GM19043 (cell line): ENCODE measurements around the gene BOK.
"Not testable (repeated sequence)": the region's sequence is repeated elsewhere in the genome, so short reads cannot be mapped to it uniquely, and the experiment has no call there.

Experiments
- ATAC-seq: cut with Tn5 transposase; IDR thresholded peaks from one replicate; pipeline ENCODE4 v1.9.1; 2021; ENCODE audit warnings: low read depth; ENCODE audit not compliant: unreplicated experiment

BOK gene

GRCh38 chr2:241570961-241571581 is 12.5 kb downstream of the BOK start:
- no peak for ATAC-seq

- no peak for ATAC-seq
Observed at GRCh38 chr2:241571821-241572620, 13.5 kb downstream of the BOK start.

DNA sequence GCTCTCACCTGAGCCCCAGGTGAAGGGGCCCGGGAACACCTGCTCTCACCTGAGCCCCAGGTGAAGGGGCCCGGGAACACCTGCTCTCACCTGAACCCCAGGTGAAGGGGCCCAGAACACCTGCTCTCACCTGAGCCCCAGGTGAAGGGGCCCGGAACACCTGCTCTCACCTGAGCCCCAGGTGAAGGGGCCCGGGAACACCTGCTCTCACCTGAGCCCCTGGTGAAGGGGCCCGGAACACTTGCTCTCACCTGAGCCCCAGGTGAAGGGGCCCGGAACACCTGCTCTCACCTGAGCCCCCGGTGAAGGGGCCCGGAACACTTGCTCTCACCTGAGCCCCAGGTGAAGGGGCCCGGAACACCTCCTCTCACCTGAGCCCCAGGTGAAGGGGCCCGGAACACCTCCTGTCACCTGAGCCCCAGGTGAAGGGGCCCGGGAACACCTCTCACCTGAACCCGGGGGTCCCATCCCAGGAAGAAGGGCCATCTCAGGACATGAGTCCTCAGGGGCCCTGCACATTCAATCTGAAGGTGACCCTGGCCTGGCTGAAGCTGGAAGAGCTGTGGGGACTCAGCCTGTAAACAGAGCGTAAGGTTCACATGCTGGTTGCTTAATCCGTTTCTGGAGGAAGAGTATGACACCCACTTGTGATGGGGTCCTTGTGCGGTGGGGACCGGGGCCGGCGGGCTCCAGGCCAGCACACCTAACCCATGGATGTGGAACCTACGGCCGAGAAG is 14.5 kb downstream of the BOK start:
- ATAC-seq, result not testable (repeated sequence)

DNA sequence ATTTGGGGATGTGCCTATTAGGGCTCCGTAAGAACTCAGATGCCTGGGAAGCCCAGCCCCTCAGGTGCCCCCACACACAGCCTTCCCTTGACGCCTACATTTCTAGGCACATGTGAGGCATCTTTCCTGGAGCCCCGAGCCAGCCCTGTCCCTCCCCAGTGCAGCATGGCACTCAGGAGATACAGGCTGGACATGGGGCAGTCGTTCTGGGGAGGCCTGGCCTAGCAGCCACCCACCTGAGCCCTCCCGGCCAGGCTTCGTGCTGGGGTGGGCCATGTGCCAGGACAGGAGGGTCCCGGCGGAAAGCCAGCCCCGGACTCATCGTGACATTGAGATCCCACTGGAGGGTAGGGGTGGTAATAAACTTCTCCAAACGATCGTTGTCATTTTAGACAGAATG is 15.2 kb downstream of the BOK start:
- ATAC-seq, result no peak

GRCh38 chr2:241574911-241575623 is 16.5 kb downstream of the BOK start:
- no peak for ATAC-seq

DNA sequence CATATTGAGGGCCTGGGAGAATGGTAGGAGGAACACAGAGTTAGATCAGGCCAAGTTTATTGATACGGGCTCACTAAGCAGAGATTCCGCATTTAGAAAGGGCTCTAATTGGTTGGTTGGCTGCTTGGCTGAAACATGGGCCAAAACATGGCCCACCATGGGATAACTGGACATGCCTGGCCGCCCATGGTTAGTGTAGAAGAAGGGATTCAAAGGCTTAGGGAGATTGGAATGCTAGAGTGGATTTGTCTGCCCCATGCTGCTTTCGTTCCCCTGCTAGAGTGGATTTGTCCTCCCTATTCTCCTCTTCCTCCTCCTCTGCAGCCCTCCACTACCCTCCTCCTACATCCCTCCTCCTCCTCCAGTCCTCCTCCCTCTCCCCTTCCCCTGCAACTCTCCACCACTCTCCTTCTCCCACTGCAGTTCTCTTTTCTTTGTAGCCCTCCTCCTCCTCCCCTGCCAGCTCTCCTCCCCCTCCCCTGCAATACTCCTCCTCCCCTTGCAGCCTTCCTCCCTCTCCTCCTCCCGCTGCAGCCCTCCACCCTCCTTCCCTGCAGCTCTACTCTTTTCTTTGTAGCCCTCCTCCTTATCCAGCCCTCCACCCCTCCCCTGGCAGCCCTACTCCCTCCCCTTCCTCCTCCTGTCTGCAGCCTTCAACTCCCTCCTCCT is 17.2 kb downstream of the BOK start:
- ATAC-seq, result no peak

GRCh38 chr2:241576293-241576654 is 17.7 kb downstream of the BOK start:
- ATAC-seq, result no peak

DNA sequence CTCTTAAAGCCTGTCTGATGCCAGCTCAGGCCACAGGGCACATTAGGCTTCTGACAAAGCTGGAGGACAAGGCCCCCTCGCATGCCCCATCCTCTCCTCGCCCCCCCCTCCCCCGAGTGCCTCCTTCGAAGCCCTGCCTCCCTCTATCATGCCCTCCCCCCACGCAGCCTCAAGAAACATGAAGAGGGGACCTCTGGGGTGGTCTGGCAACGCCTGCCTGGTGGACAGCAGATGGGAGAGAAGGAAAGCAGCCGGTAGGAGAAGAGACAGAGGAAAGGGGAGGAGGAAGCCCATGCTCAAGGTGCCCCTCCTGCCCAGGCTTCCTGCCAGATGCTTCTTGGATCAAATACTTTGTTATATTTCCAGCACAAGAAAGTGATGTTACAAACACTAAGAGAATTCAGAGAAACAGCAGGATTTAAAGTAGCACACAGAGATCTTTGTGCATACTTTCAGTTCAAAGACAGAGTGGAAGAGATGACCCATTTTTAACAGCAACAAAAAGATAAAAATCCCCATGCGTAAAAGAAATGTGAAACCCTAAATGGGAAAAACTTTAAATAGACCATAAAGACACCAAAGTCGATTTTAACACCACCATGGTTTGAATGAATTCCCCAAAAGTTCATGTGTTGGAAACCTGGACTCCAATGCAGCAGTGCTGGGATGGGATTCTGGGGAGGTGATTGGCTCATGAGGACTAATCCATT is 19.0 kb downstream of the BOK start:
- no peak for ATAC-seq

DNA sequence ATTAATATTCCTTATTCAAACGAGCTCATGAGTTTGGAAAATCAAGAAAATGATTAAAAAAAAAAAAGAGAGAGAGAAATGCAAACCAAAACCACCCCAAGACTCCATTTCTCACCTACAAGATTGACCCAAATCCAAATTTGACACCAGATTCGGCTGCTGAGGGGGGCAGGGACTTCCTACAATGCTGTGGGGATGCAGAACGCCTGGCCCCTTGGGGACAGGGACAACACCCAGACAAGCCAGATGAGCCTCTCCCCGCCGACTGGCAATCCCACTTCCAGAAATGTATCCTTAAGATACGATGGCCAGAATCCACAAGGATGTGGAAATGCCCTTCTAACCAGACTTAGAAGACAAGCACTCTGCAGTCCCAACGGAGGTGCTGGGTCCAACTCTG is 20.7 kb downstream of the BOK start:
- no peak for ATAC-seq

- ATAC-seq, result no peak
Observed at GRCh38 chr2:241582328-241582727, 23.8 kb downstream of the BOK start.

GRCh38 chr2:241582806-241583205 is 24.3 kb downstream of the BOK start:
- ATAC-seq, result no peak

DNA sequence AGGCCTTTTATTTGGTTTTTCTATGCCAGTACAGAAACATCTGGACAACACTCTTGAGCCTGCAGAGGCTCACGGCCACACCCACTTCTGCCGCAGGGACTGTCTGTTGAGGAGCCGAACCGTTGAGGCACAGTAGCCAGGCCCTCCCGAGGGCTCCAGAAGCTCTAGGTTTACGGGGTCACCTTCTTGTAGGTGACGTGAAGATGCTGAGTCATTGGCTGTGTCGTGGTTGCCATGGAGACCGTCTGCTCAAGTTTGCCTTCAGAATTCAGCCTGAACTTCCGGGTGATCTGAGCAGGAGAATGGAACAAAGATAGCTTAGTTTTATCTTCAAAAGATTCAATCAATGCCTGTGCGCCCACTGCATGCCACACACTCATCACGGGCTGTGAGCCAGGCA is 25.9 kb downstream of the BOK start:
- no peak for ATAC-seq

DNA sequence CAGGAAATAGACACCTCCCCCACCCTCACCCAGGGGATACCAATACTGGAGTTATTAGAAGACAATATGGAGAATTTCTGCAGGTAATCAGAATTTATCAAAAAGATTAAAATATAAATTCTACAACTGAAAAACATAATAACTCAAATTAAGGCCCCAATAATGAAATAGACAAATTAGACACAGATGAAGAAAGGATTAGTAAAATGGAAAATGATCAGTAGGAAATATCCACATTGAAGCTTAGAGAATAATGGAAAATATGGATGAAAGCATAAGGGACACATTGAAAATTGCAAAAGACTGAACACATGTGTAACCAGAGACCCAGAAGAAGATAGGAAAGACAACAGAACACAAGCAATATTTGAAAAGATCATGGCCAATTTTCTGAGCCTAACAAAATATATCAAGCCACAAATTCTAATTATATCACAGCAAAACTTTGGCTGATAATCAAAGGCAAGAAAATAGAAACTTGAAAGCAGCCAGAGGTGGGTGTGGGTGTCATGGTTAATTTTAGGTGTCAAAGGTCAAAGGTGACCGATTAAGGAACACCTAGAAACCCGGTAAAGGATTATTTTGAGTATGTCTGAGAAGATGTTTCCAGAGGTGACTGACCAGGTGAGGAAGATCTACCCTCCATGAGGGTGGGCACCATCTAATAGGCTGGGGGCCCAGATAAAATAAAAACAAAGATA is 28.2 kb downstream of the BOK start:
- no peak for ATAC-seq

- not testable (repeated sequence) for ATAC-seq
Observed at GRCh38 chr2:241589863-241590262, 31.3 kb downstream of the BOK start.

DNA sequence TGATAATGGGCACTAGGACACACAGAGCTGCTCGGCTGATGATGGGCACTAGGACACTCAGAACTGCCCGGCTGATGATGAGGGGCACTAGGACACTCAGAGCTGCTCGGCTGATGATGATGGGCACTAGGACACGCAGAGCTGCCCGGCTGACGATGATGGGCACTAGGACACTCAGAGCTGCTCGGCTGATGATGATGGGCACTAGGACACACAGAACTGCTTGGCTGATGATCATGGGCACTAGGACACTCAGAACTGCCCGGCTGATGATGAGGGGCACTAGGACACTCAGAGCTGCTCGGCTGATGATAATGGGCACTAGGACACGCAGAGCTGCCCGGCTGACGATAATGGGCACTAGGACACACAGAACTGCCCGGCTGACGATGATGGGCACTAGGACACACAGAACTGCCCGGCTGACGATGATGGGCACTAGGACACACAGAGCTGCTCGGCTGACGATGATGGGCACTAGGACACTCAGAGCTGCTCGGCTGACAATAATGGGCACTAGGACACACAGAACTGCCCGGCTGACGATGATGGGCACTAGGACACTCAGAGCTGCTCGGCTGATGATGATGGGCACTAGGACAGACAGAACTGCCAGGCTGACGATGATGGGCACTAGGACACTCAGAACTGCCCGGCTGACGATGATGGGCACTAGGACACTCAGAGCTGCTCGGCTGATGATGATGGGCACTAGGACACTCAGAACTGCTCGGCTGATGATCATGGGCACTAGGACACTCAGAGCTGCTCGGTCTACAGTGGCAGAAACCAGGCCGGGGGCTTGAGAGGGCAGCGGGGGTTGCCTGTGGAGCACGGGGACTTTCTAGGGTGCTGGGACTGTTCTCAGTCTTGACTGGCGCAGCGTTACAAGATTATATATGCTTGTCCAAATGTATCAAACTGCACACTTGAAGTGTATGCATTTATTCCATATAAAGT is 32.2 kb downstream of the BOK start:
- not testable (repeated sequence) for ATAC-seq

DNA sequence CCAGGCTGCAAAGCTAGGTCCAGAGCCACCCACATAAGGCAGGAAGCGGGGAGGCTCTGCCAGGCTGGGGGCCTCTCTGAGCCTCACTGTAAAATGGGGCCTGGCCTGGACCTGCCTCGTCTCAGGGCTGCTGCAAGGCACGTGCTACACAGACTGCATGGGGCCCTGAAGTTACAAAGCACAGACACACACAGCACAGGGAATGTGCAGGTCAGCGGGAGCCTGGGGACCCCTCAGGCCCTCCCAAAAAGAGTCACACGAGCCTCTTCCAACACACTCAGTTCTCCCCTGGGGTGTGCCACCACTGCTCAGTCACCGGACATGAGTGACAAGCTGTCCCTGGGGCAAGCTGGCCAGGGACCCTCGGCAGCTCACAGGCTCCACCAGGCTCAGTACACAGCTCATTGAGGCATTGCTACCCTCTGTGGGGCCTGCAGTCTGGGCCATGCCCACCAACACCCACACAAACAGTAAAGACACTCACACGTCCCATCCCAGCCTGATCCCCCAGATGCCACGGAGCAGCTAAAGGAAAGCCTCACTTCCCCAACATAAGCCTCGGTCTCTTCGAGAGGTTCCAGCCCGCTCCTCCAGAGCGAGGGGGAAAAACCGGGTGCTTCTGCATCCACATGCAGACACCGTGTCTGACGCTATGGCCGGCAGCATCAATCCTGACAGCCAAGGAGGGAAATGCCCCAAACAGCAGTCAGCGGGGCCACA is 33.7 kb downstream of the BOK start:
- ATAC-seq, result no peak

GRCh38 chr2:241593271-241593670 is 34.7 kb downstream of the BOK start:
- ATAC-seq, result no peak
